Measurements from ENCODE around the gene ELOVL3.

The ELOVL3 gene

DNA sequence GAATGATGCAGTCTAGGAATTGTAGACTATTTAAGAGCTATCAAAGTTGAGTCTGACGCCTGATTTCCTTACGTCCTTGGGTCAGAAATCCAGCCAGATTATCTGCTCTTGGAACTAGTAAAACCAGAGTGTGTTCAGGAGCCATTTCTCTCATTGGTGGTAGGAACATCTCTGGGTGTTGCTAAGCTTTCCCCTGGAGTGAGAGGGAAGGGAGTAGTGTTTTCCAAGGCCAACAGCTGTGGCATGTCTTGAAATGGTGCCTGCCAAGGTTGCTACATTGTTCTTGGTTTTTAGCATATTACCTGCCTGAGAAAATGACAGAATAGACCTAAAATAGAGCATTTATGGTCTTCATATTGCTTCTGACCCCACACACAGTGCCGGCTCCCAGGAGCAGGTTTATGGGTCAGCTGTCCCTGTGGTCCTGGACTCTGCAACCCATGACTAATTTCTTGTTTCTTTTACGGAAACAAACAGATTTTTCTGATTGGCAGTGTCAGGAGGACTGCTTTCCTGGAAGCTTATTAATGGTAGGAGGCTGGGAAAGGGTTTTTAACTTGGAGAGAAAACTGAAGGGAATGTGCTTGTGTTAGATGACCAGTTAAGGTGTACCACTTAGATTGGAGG, 36.8 kb downstream of the ELOVL3 start:
- Histone ChIP-seq H3K9me3 (replicated peaks; ENCODE audit: insufficient read depth, low read length) (no peaks in the 10 kb centered on the region), H2AFZ (ENCODE audit: low read length) (no peak overlapping the region), H3K27me3 (replicated peaks; ENCODE audit: insufficient read depth, low read length) (no peaks in the 10 kb centered on the region), H3K79me2 (ENCODE audit: low read length) (peaks cover 89% of the 10 kb centered on the region), H3K36me3 (replicated peaks; ENCODE audit: insufficient read depth, low read length) (peaks cover 8% of the 10 kb centered on the region; the same call in 1 of the 2 replicates), H3K9me2 (replicated peaks; ENCODE audit: insufficient read depth, low read length) (no peaks in the 10 kb centered on the region), H3K9ac (ENCODE audit: low read length) (no peak overlapping the region), H4K20me1 (ENCODE audit: insufficient read depth, low read length) (peaks cover 4% of the 10 kb centered on the region; the same call in 1 of the 2 replicates), H3K27ac (ENCODE audit: low read length) (no peak overlapping the region), H3K4me3 (ENCODE audit: low read length) (no peak overlapping the region), H3F3A (ENCODE audit: insufficient read depth, low read length) (no peaks in the 10 kb centered on the region), H3K4me2 (ENCODE audit: low read depth, low read length) (no peak overlapping the region), H3K4me1 (ENCODE audit: low read length) (no peaks in the 10 kb centered on the region)
- no peak for DNase-seq
- TF ChIP-seq, protein P1, sequence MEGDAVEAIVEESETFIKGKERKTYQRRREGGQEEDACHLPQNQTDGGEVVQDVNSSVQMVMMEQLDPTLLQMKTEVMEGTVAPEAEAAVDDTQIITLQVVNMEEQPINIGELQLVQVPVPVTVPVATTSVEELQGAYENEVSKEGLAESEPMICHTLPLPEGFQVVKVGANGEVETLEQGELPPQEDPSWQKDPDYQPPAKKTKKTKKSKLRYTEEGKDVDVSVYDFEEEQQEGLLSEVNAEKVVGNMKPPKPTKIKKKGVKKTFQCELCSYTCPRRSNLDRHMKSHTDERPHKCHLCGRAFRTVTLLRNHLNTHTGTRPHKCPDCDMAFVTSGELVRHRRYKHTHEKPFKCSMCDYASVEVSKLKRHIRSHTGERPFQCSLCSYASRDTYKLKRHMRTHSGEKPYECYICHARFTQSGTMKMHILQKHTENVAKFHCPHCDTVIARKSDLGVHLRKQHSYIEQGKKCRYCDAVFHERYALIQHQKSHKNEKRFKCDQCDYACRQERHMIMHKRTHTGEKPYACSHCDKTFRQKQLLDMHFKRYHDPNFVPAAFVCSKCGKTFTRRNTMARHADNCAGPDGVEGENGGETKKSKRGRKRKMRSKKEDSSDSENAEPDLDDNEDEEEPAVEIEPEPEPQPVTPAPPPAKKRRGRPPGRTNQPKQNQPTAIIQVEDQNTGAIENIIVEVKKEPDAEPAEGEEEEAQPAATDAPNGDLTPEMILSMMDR (IDR thresholded peaks at IDR 0.05; ENCODE audit: low read length) = no peak
- no peak for TF ChIP-seq EZH2 (optimal IDR thresholded peaks at IDR 0.05; ENCODE audit: low read depth, low read length)

DNA sequence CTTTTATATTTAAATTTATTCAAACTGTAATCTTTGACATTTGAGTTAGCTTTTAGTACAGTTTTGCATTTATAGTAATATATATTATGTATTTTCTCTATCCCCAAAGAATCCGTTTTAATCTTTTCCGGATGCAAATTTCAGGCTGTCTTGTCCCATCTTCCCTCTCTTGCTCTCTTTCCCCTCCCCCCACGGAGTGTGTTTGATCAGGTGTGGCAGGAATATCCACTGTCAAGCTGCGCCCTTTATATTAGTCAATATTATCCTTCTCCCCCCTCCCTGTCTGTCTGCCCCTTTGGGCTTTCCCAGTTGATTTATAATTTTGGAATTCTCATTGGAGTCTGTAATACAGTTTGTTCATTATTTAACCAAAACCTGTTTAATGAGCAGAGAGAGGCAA, 38.3 kb downstream of the ELOVL3 start:
- no peaks in the 10 kb centered on the region for H3K9me2 ChIP-seq (replicated peaks; ENCODE audit: insufficient read depth, low read length)
- H3K79me2 ChIP-seq (ENCODE audit: low read length) = peaks cover 90% of the 10 kb centered on the region
- H3K36me3 ChIP-seq (replicated peaks; ENCODE audit: insufficient read depth, low read length) = peaks cover 7% of the 10 kb centered on the region; the same call in 1 of the 2 replicates
- no peaks in the 10 kb centered on the region for H3K27me3 ChIP-seq (replicated peaks; ENCODE audit: insufficient read depth, low read length)
- H4K20me1 ChIP-seq (ENCODE audit: insufficient read depth, low read length) = peaks cover 7% of the 10 kb centered on the region; the same call in 1 of the 2 replicates
- H3K9ac ChIP-seq (ENCODE audit: low read length) = no peak overlapping the region
- TF ChIP-seq EZH2phosphoT487 (IDR thresholded peaks at IDR 0.05; ENCODE audit: low read length) (no peak), EZH2 (optimal IDR thresholded peaks at IDR 0.05; ENCODE audit: low read depth, low read length) (no peak)
- TF ChIP-seq, protein P1 (IDR thresholded peaks at IDR 0.05; ENCODE audit: low read length) = no peak
- DNase-seq = no peak
- H3K4me2 ChIP-seq (ENCODE audit: low read depth, low read length) = no peak overlapping the region
- no peaks in the 10 kb centered on the region for H3F3A ChIP-seq (ENCODE audit: insufficient read depth, low read length)
- no peaks in the 10 kb centered on the region for H3K4me1 ChIP-seq (ENCODE audit: low read length)
- H2AFZ ChIP-seq (ENCODE audit: low read length) = no peak overlapping the region
- H3K27ac ChIP-seq (ENCODE audit: low read length) = no peak overlapping the region
- H3K4me3 ChIP-seq (ENCODE audit: low read length) = no peak overlapping the region
- no peaks in the 10 kb centered on the region for H3K9me3 ChIP-seq (replicated peaks; ENCODE audit: insufficient read depth, low read length)

DNA sequence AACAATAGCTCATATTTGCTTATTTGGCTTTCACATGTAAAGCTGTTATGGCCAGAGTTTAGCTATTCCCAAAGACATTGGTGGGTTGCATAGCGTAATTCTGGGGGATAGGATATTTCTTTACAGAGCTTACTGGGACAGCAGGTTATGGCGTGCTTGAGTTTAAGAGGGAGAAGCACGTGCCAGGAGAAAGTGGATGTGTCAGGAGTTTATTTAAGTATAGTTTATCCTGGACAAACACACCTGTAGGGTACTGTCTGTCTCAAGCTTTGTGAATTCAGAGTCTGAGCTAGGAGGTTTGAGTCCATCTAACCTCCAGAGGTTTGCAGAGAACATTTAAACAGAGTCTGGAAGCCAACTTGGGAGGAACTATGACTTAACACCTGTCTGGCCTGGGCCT, 40.6 kb downstream of the ELOVL3 start:
- no peaks in the 10 kb centered on the region for H3K4me1 ChIP-seq (ENCODE audit: low read length)
- no peaks in the 10 kb centered on the region for H3K9me3 ChIP-seq (replicated peaks; ENCODE audit: insufficient read depth, low read length)
- no peak overlapping the region for H2AFZ ChIP-seq (ENCODE audit: low read length)
- peaks cover 7% of the 10 kb centered on the region; the same call in 1 of the 2 replicates for H4K20me1 ChIP-seq (ENCODE audit: insufficient read depth, low read length)
- no peaks in the 10 kb centered on the region for H3K36me3 ChIP-seq (replicated peaks; ENCODE audit: insufficient read depth, low read length)
- H3K27me3 ChIP-seq (replicated peaks; ENCODE audit: insufficient read depth, low read length) = no peaks in the 10 kb centered on the region
- no peaks in the 10 kb centered on the region for H3F3A ChIP-seq (ENCODE audit: insufficient read depth, low read length)
- H3K9ac ChIP-seq (ENCODE audit: low read length) = no peak overlapping the region
- peaks cover 90% of the 10 kb centered on the region for H3K79me2 ChIP-seq (ENCODE audit: low read length)
- no peak overlapping the region for H3K4me2 ChIP-seq (ENCODE audit: low read depth, low read length)
- TF ChIP-seq EZH2phosphoT487 (IDR thresholded peaks at IDR 0.05; ENCODE audit: low read length) = no peak
- TF ChIP-seq EZH2 (optimal IDR thresholded peaks at IDR 0.05; ENCODE audit: low read depth, low read length) = no peak
- TF ChIP-seq, protein P1 (IDR thresholded peaks at IDR 0.05; ENCODE audit: low read length) = no peak
- no peak for DNase-seq
- H3K9me2 ChIP-seq (replicated peaks; ENCODE audit: insufficient read depth, low read length) = no peaks in the 10 kb centered on the region
- no peak overlapping the region for H3K27ac ChIP-seq (ENCODE audit: low read length)
- H3K4me3 ChIP-seq (ENCODE audit: low read length) = no peak overlapping the region

All from MM.1S (cell line).